Measurements from ENCODE around the gene DNLZ.
A peak's percentile ranks its signal among the peaks of the same experiment; 100 is the strongest.

DNA sequence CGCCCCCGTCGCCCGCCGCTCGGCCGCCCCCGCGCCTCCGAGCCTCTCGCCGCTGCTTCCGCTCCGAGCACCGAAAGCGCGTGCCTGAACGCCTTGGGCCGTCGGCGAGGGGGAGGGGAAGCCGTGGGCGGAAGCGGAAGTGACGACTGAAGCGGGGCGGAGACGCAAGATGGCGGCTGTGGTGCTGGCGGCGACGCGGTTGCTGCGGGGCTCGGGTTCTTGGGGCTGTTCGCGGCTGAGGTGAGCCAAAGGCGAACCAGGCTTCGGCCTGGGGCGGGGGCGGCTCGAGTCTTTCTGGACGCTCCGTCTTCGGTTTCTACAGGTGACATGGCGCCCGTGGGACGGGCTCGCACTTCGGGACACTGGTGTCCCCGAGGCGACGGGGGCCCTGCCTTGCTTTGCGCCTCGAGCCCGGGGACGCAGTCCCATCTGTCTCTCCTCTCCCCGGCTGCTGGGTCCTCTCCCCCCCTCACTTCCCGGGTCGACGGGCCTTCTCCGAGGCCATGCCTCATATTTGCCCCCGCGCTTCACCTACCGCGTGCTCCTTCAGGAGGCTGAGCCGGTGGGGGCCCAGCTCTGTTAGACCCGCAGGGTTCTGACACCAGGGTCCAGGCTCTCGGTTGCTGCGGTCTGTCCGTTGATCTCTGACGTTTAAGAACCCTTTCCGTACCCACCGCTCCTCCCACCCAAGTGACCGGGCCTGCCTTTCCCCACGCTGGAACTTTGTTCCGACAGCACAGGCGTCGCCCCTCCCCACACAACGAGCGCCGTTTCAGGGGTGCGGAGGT is 47.1 kb upstream of the DNLZ start, which contains the start of the genes ENTR1 and PMPCA:
- TF ChIP-seq, protein P1, sequence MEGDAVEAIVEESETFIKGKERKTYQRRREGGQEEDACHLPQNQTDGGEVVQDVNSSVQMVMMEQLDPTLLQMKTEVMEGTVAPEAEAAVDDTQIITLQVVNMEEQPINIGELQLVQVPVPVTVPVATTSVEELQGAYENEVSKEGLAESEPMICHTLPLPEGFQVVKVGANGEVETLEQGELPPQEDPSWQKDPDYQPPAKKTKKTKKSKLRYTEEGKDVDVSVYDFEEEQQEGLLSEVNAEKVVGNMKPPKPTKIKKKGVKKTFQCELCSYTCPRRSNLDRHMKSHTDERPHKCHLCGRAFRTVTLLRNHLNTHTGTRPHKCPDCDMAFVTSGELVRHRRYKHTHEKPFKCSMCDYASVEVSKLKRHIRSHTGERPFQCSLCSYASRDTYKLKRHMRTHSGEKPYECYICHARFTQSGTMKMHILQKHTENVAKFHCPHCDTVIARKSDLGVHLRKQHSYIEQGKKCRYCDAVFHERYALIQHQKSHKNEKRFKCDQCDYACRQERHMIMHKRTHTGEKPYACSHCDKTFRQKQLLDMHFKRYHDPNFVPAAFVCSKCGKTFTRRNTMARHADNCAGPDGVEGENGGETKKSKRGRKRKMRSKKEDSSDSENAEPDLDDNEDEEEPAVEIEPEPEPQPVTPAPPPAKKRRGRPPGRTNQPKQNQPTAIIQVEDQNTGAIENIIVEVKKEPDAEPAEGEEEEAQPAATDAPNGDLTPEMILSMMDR (IDR thresholded peaks at IDR 0.05): no peak
- TF ChIP-seq POLR2A (IDR thresholded peaks at IDR 0.05): peak in 1 of 2 donors; percentile 68

All from heart left ventricle (tissue), 13 donors.